HG03460 (cell line): ENCODE data around the gene HPCAL4.

Experiments used
- ATAC-seq: cut with Tn5 transposase; IDR thresholded peaks from one replicate; pipeline ENCODE4 v1.9.1; 2021; ENCODE audit not compliant: unreplicated experiment

HPCAL4 gene

DNA sequence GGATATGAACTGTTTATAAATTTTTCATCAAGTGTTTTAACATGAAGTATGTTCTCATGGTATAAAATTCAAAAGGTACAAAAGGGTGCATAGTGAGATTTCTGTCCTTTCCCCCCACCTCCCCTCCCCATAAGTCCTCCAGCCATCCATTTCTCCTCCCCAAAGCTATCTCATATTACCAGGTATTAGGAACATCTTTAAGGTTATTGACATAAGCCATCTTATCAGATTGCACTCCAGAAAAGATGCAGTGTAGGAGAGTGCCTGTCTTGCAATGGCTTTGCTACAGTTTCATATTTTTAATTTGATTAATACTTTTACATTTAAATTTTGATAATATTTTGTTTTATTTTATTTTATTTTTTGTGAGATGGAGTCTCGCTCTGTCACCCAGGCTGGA lies 13.5 kb upstream of the HPCAL4 start:
- ATAC-seq = no peak

DNA sequence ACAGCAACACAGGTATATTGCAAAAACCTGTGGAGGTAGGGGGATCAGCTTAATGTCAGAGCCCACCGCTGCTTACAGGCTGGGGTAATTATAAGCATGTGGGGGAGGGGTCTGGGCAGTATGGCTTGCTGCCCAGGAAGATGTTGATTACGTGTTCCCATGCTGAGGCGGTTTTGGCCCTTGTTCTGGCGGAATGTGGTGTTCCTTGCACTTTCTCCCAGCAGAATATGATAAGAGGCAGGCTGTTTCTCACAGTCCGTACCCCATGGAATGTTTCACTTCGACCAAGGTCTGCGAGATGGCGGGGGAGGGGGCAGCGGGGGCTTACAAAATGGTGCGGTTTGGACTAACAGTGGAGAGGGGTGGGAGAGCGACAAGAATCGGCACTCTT lies 9.8 kb upstream of the HPCAL4 start:
- no peak for ATAC-seq

DNA sequence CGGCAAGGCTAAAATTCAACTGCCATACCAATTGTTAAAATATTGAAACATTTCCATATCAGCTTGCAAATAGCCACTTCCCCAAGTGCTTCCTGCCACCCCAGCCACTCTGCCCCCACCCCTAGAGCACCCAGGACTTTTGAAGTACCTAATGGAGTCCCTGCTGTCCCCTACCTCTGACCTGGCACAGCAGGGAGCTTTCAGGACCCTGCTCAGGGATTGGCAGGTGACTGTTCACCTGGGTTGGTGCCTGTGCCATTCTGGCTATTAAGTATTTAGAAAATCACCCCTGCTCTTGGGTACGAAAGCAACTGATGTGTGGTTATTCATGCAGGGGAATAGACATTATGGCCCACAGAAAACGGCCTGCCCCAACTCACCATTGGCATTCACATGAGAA lies 9.1 kb upstream of the HPCAL4 start:
- no peak for ATAC-seq

DNA sequence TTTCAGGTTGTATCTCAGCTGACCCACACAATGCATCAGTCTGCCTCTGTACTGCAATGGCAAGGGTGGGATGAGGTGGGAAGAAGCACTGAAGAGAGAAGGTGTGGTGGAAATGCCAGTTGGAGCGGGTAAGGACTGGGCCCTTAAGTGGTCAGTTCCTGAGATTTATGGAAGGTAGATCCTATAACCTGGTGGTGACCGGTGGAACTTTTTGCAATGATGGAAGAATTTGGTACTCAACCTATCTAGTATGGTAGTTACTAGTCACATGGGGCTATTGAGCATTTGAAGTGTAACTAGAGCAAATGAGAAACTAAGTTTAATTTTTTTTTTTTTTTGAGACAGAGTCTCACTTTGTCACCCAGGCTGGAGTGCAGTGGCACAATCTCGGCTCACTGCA lies 8.2 kb upstream of the HPCAL4 start:
- ATAC-seq = no peak

DNA sequence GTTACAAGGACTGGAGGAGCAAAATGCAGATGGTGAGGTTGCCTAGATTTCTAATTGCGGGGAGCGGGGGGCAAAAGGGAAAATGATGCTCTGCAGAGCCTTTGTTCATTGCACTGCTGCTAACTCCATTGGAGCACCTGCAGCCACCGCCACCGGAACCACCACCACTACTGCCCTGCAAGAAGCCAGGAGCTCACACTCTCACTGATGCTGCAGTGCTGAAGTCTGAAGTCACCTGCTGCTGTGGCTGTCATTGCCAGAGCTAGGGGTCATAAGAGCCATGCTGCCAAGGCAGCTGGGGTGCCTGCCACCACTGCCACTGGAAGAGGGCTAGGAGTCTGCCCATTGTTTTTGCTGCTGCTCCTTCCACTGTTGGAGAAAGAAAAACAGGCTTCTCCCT lies 7.3 kb upstream of the HPCAL4 start:
- no peak for ATAC-seq

DNA sequence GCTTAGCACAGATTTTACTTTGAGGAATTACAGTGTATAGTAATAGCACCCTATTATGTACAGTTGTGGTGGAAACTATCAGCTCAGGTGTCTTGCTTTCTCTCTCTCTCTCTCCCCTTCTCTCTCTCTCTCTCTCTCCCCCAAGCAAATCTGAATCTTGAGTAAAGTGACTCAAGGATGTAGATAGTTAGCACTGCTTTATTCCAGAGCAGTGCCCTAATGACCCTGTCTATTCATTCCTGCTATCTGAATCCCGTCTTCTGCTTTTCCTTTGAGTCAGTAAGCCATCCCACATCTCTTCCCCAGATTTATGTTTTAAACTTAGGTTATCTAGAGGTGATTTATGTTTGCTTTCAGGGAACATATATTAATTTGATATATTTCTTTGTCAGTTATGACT lies 5.2 kb upstream of the HPCAL4 start:
- ATAC-seq = no peak

DNA sequence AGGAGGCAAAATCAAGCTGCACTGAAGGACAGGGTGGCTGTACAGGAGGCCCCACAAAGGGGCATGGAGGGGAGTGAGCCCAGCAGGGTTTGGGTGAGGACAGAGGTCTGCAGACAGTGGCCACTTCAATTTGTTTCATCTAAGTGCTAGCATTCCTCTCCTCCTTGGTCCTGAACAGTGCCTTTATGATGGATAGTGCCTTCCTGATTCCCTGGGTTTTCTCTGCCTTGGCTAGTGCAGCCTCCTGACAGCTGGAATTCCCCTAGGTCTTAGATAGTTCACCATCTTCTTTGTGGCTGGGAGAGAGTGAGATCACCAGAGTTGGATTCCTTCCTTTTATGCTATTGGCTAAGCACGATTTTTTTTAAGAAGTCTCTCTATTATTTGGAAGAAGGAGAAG lies 3.8 kb upstream of the HPCAL4 start:
- ATAC-seq = no peak

DNA sequence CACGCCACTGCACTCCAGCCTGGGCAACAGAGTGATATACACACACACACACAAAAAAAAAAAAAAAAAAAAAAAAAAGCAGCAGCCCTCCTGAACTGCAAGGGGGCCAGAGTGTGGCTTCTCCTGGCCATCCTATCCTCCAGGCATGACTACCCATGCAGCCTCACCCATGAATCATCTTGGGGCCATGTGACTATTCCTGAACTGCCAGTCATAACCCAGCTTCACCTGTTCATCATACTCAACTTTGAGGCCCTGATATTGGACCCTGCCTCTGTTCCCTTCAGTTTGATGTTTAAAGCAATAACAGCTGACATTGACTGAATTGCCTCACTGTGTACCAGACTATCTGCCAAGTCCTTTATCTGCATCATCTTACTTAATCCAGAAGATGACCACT lies 2.8 kb upstream of the HPCAL4 start:
- no peak for ATAC-seq

DNA sequence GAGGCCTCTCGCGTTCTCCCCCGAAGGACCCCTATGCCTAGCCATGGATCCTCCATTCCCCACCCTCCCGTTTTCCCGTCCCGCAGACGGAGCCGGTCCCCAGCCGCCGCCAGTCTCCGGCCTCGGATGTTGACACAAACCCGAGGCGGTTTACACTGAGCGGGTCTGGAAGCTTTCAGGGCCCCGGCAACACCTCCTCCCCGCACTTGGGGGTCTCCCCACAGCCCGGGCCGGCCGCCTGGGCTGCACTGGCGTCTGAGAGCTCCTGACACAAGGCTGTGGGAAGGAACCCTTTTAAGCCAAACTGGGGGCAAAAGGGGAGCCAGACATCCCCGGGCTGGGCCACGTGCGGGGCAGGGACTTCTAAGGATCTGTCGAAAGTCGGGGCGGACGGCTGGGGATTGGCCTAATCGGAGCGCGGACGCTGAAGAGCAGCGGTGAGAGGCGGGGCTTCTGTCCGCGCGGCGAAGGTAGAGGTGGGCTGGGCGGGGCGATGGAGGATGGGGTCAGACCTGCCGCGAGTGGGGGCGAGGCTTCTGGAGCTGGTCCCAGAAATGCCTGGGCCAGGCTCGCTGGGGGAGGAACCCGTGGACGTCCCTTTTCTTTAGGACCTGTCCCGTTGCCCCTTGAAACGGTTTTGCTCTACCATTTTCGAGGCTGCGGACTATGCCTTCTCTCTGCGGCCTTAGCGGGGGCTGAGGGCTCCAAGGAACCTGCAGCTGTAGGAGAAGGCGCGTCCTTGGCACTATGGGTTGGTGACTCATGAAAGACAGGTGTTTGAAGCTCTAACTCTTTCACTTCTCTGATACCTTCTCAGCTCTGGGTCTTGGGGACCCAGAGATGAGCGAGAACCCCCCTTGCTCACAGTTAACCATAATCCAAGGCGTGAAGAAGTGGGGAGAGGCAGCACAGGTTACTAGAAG lies 1.2 kb upstream of the HPCAL4 start:
- no peak for ATAC-seq

DNA sequence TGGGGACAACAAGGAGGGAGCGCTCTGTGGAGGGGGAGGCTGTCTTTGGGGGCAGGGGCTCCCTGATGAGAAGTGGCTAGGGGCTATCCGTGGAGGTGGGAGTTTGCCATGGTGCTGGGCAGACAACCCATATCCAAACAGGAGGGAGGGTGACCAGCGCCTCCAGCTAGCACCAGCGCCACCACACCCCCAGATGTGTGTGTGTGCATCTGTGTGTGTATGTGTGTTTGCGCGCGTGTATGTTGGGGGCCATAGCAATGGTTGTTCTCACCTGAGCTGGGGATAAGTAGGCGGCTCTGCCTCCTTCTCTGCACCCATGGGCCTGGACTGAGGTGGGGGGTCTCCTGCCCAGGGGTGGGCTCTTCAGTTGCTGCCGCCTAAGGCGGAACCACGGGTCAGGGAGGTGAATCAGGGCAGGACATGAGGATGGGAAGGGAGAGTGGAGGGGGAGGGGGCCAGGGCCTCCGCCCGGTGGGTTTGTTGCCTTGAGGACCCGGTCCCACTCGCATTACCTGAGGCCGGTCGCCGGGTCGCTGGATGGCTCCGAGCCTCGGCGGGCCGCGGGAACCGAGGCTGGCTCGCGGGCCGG lies 345 bp downstream of the HPCAL4 start:
- ATAC-seq = no peak

DNA sequence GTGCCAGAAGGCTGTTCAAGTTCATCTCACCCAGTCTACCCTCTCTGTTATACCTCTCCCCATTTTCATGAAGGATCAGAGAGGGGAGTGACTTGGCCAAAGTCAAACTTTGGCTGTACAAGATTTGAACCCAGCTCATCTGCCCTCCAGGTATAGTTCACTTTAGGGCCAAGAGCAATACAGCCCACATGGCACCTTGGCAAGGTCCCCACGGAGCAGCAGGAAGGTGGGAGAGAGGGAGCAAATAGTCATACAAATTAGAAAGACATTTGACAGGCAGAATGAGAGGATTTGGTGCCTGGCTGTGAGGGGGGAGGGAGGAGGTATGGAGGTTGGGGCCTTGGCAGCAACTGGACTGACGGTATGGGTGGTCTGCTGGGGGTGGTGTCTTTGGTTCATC lies 1.0 kb downstream of the HPCAL4 start:
- ATAC-seq = no peak

DNA sequence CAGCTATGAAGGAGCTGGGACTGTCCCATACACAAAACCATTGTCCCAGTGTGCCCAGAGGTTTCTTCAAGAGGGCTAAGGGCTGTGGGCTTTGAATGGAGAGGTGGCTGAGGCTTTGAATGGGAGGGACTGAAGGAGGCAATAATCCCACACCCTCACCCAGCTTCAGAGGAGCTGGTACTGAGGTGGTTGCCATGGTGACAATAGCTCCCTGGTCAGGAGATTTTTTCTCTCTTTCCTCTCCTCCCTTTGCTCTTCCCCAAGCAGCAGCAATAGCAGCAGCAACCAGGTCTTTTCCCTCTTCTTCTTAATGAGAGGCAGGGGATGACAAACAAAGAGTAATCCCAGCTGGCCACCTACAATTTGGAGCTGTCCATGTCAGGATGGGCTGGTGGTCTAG lies 1.6 kb downstream of the HPCAL4 start:
- no peak for ATAC-seq

DNA sequence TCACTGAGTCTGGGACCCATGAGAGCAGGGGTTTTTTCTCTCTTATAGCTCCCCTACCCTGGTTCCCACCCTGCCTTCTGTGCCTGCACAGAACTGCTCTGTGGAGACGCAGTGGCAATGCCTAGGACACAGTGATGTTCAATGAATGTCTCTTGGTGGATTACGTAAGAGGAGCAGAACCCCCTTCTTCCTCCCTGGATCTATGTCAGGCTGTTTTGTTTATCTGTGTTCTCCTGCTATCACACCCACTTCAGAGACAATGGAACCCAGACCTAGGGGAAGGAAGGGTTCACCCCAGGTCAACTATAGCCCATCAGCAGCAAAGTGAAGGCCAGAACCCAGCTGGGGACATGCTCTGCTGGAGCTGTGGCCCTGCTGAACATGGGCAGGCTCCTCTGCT lies 2.0 kb downstream of the HPCAL4 start:
- ATAC-seq = no peak

DNA sequence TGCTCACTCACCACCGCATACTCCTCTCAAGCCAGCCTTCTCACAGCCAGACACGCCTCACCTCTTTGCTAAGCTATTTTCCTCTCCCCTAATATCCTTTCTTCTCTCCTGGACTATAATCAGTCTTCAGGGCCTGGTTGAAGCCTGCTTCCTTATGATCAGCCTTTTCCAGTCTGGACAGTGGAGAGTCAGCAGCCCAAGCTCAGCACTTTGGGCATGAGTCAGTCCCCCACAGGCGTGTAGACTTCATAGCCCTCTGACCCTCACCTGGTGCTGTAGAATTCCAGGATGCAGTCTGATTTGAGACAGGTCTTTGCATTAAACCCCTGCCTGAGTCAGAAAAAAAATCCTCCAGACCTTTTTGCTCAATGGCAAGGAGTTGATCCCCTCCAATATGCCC lies 2.5 kb downstream of the HPCAL4 start:
- no peak for ATAC-seq

DNA sequence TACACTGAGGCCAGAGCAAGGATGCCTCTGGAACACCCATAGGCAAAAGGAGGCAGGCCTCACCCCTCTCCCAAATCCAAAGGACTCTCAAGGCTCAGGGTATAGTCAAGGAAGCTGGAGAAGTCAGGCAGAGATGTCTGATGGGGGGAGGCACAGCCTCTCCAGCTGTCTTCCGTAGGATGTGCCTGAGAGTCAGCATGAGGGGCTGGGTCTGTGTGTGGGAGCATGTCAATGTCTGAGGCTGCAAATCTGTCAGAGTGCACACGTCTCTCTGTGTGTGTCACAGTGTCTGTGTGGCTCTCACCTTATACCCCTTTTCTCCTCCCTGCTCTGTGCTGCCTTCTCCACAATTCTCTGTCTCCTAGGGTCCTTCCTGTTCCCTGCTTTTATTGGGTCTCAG lies 4.0 kb downstream of the HPCAL4 start:
- ATAC-seq = no peak

DNA sequence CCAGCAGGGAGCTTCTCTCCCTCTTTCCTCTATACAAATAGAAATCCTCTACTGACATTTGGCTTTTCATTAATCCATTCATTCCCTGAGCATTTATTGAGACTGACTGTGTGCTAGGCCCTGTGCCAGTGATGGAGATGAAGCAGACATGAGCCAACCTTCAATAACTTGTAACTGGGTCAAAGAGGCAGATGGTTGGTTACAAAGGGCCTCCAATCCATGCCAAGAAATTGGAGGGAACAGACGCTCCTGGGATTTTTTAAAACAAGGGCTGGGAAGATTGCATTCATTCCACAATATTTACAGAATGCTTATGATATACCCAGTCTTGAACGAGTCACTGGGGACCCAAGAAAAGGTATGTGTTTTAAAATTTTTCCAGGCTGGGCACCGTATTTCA lies 6.2 kb downstream of the HPCAL4 start:
- no peak for ATAC-seq

DNA sequence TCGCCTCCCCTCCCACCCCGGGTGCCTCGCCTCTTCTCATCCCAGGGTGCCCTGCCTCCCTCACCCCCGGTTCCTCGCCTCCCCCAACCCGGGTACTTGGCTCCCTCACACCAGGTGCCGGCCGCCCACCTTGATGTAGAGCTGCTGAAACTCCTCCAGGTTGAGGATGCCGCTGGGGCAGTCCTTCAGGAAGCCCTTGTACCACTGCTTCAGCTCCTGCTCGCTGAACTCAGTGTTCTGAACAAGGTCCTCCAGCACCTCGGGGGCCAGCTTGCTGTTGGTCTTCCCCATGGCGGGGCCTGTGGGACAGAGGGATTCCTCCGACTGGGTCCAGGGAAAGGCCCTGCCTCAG lies 6.9 kb downstream of the HPCAL4 start:
- ATAC-seq = no peak

DNA sequence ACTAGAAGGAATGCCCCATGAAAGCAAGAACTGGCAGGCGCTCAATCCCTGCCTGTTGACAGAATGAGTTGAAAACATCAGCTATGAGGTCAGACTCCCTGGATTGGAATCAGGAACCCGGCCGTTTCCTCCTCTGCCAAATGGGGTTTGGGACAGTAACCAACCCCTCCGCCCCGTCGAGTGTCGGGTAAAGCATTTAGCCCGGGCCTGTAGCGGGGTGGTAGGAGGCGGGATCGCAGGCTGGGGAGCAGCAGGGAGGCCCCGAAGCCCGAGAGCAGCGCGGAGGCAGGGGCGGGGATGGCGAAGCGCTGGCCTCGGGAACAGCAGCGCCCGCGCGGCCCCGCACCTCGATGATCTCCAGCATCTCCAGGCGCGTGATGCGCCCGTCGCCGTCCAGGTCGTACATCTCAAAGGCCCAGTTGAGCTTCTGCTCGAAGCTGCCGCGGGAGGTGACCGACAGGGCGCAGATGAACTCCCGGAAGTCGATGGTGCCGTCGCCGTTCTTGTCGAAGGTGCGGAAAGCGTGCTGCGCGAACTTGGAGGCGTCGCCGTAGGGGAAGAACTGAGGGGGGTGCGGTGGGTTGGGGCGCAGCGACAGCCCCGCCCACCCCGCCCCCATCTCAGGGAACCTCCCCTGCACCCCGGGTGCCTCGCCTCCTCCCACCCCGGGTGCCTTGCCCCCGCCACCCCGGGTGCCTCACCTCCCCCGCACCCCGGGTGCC lies 7.5 kb downstream of the HPCAL4 start:
- ATAC-seq = no peak

DNA sequence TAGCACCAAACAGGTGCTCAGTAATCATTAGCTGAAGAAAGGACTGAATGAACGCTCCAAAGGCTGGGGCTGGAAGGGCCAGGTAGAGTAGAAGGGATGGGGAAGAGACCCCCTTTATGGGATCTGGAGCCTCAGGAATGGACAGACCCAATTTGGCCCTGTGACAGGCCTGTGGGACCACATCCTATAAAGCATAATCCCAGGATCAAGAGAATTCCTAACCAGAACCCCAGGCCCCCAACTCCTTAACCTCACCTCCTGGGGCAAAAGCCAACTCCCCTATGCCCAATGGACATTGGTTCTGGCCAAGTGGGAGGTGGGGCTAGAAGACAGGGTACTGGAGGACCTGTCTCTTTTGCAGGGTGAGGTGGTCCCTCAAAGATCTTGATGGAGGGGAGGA lies 9.2 kb downstream of the HPCAL4 start:
- no peak for ATAC-seq

DNA sequence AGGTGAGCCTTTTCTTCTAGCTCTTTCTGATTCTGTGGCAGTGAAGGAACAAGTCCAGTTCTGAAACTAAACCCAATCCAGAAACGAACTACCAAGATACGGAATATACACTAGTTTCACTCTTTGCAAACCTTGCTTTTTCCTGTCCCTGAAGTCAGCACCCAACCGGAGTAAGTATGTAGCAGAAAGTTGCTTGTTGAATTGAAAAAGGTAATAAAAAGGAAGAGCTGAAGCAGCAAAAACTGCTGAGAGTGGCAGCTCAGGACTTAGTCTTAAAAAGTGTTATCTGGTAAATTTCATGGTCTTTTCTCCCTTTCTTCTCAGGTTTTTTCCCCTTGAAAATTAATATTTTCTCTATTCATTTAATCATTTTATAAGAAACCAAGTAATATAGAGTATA lies 9.9 kb downstream of the HPCAL4 start:
- ATAC-seq = no peak

DNA sequence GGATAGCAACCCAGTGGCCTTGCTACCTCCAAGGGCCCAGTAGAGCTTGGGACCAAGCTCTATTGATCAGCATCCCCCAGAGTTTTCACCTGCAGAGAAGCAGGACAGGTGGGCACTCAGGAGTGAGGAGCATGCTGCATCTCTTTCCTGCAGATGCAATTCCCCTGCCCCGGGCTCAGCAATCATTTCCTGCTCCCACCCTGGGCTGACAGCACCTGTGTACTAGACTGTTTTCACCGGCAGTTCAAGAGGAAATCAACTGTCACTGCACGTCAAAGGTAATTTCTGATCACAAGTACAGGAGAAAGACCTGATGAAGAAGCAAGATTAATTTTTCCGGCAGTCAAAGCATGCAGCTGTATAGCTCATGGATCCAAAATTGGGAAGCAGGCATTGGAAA lies 10.5 kb downstream of the HPCAL4 start:
- ATAC-seq = no peak

DNA sequence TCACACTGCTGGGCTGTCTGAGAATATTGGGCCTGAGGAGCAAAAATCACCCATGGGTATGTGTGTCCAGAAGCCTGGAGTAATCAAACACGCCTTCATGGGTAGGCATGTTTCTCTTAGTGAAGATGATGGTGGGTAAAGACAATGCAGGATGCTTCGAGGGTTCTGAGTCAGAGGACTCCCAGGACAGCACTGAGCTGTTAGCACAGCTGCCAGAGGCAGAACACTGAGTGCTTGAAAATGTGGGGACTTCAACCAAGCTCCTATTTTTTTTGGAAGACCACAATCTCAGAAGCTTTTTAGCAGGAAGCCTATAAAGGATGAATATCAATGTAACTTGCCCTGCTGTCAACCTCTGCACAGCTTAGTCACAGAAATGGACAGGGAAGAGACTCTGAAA lies 11.4 kb downstream of the HPCAL4 start:
- ATAC-seq = no peak
